GM19025 (cell line): ENCODE data around the gene ARHGEF10L.

Experiments used
- ATAC-seq: cut with Tn5 transposase; IDR thresholded peaks from one replicate; pipeline ENCODE4 v1.9.1; 2021; ENCODE audit warnings: mild to moderate bottlenecking, low read depth, moderate library complexity; ENCODE audit not compliant: unreplicated experiment

The ARHGEF10L gene

DNA sequence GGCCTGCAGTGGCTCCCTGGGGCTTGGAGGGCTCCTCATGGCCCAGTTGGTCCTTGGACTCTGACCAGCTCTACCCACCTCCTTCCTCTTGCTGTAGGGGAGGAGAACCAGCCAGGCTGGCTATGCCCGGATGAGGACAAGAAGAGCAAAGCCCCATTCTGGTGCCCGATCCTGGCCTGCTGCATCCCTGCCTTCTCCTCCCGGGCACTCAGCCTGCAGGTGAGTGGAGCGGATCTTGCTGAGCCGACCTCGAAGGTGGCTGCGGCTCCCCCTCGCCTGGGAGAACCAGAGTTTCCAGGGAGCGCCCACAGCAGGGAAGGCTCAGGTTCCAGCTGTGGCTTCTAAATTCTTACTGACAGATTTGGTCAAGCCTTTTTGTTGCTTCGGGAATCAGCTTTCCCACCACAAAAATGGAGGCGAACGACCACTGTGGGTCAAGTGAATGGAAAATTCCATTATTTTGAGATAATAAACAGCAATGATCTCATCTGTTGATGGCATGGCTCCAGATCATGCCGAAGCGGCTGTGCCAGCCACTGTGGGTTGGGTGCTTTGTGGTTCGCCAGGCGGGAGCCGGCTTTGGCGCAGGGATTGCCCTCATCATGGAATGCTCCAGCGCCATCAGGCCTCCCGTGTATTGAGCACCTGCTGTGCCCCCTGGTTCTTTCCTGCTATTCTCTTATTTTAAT is 109.1 kb downstream of the ARHGEF10L start:
- ATAC-seq: no peak

DNA sequence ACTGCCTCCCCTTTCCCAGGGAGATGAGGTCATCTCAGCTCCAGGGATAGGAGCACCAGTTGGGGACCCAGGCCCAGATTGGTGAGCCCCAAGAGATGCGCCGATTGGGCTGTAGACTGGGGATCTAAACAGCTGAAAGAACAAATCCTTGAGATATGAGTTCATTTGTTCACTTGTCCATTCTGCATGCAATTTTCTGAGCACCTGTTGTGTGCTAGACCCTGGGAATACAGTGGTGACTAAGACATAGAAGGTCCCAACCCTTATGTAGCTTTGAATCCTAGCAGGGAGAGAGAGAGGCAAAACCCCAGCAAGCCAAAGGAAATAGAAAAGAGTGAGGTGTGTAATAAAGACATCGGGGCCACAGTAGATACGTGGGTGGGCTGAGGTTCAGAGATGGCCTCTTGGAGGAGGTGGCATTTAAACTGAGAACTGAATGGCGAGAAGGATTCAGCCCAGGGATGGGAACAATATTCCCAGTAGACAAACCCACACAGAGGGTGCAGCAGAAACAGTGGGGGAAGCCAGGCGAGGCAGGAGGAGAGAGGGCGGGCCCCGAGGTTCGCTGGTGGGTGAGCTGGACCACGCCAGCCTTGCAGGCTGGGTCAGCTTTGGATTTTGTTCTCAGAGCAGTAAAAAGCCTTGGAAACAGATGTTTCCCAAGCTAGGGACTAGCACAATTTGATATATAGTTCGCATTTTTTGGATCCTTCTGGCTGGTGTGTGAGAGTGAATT is 110.0 kb downstream of the ARHGEF10L start:
- ATAC-seq: no peak

DNA sequence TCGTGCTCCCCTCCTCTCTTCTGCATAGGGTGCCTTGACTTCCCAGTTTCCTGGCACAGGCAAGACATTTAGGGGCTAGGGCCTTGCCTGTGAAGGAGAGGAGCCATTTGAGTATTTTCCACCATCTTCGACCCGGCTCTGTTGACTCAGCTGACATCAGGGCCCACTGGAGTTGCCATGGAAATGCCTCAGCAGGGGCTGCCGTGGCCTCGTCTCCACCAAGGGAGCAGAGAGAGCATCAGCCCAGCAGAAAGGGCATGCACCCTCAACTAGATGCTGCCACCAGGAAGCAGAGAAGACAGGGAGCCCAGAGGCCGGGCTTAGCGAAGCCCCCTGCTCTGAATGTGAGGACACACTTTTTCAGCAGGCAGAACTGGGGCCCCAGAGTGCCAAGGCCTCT is 113.8 kb downstream of the ARHGEF10L start:
- no peak for ATAC-seq

DNA sequence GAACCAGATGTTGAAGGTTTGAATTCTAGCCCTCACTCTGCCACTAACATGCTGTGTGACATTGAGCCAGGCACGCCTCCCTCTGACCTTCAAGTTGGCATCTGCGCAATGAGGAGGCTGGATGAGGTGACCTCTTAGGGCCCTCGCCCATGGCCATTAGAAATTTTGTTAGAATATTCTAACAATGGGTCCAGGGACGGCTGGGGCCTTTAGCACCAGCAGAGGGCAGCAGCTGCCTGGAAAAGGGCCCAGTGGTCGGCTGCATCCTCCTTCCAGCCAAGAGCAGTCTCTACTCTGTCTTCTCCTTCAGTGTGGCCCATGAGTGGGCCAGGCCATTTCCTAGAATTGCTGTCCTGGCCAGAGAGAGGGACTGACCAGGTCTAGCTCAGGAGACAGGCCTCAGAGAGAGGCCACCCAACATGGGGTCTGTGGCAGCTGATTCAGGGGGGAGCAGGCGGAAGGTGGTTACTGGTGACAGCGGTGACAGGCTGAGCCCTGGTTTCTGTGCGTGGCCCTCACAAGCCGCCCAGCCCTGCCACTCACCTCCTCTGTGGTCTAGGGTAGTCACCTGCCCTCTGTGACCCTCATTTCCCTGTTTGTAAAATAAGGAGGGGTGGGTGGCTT is 114.3 kb downstream of the ARHGEF10L start:
- ATAC-seq: no peak

DNA sequence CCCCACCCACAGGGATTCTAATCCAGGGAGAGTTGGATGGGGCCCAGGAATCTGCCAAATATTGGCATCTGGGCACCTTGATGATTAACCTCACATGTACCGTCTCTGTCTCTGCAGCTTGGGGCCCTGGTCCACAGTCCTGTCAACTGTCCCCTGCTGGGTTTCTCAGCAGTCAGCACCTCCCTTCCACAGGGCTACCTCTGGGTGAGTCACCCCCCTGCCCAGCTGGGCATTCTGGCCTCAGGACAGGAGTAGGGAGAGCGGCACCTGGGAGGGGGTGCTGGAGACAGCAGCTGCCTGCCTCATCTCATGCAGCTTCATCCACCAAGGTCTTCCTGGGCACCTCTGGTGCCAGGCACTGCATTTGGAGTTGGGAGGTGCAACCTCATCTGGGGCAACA is 115.0 kb downstream of the ARHGEF10L start:
- no peak for ATAC-seq

DNA sequence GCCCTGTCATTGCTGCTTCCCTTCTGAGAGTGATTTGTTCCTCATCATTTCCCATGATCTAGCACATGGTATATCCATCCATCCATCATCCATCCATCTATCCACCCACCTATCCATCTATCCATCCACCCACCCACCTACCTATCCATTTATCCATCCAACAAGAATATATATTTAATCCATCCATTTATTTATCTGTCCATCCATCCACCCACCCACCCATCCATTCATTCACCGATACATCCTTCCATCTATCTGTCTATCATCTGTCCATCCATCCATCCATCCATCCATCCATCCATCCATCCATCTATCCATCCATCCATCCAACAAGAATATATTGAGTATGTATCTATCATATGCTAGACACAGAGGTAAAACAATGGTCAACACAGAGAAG is 115.7 kb downstream of the ARHGEF10L start:
- ATAC-seq: no peak

DNA sequence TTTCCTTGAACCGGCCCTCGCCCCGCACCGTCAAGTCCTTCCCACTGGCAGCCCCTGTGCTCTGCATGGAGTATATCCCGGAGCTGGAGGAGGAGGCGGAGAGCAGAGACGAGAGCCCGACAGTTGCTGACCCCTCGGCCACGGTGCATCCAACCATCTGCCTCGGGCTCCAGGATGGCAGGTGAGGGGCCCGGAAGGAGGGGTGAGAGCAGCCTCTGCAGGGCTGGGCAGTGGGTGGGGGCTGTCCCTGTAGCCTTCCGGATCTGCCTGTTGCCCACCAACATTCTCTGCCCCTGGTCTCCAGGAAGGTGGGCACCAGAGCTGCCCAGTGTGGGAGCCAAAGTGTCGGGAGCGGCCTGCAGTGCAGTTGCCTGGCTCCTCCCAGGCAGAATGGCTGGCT is 116.4 kb downstream of the ARHGEF10L start:
- no peak for ATAC-seq

DNA sequence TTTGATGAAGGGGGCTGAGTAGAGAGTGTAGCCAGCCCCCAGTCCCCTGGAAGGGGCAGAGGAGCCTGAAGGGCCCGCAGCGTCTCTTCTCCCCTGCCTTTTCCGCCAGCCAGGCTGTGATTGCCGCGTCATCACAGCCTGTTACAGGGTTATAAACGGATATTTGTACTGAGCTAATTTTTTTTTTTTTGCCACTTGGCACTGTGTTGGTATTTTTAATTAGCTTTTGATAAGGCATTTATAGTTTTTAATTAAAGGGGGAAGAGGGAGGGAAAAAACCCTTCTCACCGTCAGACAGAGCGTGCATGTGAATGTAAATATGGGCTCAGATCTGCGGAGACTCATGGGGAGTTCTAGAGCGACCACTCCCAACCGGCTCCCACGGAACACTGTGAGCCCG is 117.9 kb downstream of the ARHGEF10L start:
- ATAC-seq: no peak

DNA sequence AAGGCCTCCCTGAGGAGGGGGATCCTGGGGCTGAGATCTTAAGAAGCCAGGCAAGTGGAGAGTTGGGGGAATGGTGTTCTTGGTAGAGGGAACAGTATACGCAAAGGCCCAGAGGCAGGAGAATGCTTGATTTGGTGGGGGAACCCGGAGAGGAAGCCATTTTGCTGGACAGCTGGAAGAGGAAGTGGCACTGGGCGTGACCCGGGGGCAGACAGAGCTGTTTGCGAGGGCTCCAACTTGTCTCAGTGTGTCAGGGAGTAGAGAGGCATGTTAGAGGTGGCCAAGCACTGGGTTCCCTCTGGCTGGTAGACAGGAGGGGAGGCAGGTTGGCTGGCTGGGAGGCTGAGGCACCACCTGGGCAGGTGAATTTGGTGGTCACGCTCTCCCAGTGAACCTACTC is 119.3 kb downstream of the ARHGEF10L start:
- no peak for ATAC-seq

DNA sequence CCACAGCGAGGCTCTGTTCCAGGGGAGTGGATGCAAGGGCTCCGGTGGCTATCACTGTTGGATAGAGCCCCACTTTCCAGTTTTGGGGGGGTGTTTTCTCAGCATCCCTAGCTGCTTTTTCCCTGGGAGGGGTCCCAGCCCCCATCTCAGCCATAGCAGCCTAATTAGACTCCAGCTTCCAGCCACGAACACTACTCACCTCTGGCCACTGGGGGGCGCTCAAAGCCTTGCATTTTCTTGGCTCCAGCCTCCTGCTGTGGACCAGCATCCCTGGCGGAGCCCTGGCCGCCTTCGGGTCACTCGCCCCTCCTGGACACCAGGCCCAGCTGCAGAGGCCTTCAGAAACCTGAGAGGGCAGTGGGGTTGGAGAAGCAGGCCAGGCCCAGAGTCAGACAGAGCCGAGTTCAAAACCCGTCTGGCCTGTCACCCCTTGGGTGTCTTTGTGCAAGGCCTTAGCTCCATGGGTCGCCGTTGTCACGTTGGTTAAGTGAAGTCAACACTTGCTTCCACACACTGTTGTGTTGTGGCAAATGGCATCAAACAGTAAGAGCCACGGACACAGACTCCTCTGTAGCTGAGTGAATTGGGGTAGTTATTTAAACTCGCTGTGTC is 122.2 kb downstream of the ARHGEF10L start:
- no peak for ATAC-seq

DNA sequence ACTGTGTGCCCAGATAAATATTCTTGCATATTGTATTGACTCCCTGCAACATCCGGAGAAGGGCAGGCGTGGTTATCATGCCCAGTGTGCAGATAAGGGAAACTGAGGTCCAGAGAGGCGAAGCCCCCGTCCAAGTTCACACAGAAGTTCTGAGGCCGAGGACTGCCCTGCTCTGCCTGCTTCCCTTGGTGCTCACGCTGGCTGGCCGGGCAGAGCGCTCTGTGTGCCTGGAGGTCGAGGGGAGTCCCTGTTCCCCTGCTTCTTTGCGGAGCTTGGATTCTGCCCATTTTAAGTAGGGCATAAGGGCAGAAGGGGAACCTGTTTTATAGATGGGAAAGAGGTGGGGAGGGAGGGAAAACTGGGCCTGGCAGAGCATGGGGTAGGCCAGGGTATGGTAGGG is 122.8 kb downstream of the ARHGEF10L start:
- ATAC-seq: no peak

DNA sequence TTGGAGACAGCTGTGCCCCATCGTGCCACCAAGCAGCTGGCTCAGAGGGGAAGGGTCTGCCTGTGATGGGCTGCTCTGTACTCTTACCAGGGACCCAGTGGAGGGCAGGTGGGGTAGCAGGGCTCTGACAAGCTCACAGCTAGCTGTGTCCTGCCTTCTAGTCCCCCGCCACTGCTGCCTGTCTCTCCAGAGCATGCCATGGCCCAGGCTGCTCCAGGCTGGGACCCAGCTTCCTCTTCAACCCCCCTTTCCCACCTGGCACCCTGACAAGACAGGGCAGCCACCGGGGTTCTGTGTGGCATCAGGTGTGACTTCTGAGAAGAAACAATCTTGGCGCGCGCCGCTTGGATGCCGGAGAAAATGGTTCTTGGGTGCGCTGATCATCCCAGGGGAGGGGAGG is 123.3 kb downstream of the ARHGEF10L start:
- no peak for ATAC-seq

DNA sequence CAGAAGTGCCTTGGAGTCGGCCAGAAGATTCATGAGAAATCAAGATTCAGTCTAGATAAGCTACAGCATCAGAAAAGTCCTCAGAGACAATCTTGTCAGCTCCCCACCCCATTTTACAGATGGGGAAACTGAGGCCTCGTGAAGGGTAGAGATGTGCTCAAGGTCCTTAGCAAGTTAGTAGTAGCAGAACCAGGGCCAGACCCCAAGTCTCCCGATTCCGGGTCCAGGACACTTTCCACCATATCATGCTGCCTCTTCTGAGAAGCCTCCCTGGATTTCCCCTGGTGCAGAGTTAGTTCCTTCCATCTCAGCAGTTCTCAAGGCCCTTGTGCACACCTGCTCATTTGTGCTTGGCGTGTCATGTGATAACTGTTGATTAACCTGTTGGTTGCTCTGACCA is 124.1 kb downstream of the ARHGEF10L start:
- ATAC-seq: no peak

DNA sequence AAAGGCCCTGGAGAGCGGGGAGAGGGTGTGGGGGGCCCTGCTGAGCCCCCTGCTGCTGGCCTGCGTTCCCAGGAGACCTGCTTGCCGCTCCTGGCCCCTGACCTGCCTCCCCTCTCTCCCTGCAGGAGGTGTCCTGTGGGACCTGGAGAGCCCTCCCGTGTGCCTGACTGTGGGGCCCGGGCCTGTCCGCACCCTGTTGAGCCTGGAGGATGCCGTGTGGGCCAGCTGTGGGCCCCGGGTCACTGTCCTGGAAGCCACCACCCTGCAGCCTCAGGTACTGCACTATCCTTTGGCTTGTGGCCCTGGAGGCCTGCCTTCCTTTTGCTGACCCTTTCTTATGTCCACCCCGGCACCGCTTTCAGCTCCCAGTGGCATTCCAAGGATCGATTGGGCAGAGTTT is 124.8 kb downstream of the ARHGEF10L start:
- no peak for ATAC-seq

DNA sequence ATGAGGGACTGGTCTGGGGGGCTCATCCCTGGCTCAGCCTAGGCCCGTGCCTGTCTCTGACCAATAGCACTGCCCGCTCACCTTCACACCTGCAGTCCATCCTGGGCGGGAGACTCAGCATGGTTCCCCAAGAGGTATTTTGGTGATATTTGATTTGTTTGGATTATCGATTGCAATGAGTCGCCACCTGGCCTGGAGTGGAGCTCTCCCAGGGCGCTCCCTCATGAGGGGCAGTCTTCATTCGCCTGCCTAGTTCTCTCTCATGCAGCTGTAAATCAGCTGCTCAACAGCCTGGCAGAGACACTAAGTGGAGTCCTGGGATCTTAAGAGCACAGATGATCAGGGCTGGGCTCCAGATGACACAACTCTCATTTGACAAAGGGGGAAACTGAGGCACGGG is 125.6 kb downstream of the ARHGEF10L start:
- ATAC-seq: no peak

DNA sequence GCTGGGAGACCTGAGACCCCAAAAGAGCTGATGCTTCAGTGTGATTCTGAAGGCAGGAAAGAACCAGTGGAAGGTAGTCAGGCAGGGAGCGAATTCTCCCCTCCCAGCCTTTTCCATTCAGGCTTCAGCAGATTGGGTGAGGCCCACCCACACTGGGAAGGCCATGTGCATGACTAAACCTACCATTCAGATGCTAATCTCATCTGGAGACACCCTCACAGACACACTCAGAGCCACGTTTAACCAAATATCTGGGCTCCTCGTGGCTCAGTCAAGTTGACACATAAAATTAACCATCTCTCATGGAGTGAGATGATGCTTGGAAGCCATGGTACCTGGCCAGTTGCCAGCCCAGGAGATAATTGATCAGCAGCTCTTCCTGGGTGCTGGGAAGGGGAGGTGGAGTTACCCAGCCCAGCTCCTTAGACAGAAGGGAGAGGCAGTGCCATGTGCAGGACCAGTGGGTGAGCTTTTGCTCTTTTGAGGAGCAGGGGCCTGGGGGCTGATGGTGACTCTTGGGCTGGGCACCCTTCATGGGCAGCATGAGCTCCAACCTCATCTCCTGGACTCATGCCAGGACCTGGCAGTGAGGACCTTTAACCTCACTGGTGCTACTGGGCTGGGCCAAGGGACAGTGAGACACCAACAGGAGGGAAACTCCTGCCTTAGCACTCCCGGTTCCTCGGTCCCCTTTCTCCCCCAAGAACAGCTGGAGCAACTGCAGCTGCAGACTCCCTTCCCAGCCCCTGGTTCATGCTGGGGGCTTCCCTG is 126.6 kb downstream of the ARHGEF10L start:
- ATAC-seq: no peak

DNA sequence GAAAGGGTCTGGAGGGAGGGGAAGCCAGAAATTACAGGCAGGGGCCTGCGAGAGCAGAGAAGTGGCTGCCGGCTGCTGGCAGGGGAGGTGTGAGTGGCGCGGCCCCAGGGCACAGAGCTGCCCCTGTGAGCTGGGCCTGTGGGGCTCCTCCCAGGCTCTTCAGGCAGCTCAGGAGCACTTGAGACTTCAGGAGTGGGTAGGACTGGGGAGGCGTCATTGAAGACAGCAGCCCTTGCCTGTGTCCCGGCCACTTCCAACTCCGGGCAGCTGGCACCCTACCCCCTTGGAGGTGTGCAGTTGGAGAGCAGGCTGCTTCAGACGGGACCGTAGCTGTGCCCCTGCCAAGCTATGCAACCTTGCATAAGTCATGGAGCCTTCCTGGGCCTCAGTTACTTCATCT is 128.1 kb downstream of the ARHGEF10L start:
- ATAC-seq: no peak

DNA sequence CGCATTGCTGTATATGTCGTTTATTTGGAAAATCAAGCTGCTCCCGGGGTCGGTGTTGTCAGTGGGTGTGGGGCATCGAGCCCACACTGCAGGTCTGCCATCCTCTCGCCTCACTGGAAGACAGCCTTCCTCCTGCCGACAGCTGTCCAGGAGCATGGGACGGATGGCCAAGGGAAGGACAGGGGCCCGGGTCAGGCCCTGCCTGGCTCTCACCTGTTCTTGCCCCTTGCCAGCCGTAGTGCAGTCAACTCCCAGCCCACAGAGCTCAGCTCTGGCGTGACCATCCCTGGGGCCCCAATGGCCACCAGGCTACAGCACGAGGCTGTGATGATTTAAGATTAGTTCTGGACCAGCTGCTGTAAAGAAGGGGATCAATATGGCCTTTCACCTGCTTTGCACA is 128.7 kb downstream of the ARHGEF10L start:
- ATAC-seq: no peak

DNA sequence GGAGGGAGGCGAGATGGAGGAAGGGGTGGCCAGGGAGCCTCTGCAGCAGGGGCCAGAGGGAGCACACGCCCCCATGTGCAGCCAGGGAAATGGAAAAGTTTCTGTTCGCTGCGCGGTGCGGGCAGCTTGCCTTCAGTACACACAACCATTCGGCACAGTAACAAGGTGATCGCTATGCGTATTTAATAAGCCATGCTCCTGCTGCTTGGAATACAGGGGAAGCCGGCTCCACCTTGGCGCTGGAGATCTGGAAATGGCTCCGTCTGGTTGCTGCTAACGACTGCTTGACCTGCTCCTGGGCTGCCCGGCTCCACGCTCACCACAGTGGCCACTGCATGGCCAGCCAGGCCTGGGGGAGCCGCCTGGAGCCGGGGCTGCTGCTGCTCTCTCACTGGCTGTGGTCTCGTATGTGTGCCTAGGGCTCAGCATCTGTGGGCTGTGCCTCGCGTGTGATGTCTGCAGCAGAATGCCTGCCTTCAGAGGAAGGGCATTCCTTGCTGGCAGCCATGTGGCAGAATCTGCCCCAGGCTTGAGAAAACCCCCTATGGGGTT is 129.2 kb downstream of the ARHGEF10L start:
- no peak for ATAC-seq

DNA sequence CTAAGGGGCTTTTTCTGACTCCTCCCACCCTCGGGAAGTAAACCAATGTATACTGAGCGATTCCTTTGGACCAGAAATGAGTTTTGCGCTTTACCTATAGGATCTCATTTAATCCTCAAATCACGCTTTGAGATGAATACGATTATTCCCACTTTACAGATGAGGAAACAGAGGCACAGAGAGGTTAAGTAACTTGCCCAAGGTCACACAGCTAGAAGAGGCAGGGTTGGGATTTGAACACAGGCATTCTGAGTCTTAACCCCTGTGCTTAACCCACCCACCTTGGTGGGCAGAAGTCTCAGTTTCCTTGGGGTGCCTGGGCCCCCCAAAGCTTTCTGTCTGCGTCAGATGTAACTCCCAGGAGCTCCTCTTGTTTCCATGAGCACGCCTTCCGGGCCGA is 129.8 kb downstream of the ARHGEF10L start:
- no peak for ATAC-seq
